Trophoblast cell (in vitro differentiated cells and primary cell): ENCODE data around the gene ARAF.

ENCODE experiments used
- DNase-seq, 2 donors: peaks; one replicate each; pipeline ENCODE4 v3.0.0-alpha.2; 2016
- H2AFZ ChIP-seq: 2 replicates; pipeline ENCODE4 v1.6.1; 2013; ENCODE audit warnings: low read length, moderate library complexity, mild to moderate bottlenecking; ENCODE audit not compliant: insufficient read depth, poor library complexity
- H2AK5ac ChIP-seq: 2 replicates; pipeline ENCODE4 v1.6.1; 2013; ENCODE audit warnings: mild to moderate bottlenecking, low read length
- H2BK120ac ChIP-seq: 2 replicates; pipeline ENCODE4 v1.6.1; 2013; ENCODE audit warnings: low read length, mild to moderate bottlenecking, moderate library complexity; ENCODE audit not compliant: insufficient read depth, poor library complexity
- H2BK12ac ChIP-seq: 2 replicates; pipeline ENCODE4 v1.6.1; 2013; ENCODE audit warnings: mild to moderate bottlenecking, low read length, moderate library complexity
- H2BK5ac ChIP-seq: 2 replicates; pipeline ENCODE4 v1.6.1; 2013; ENCODE audit warnings: low read length, low read depth, moderate library complexity, mild to moderate bottlenecking; ENCODE audit not compliant: poor library complexity
- H3K14ac ChIP-seq: 2 replicates; pipeline ENCODE4 v1.6.1; 2013; ENCODE audit warnings: mild to moderate bottlenecking, low read length
- H3K18ac ChIP-seq: 2 replicates; pipeline ENCODE4 v1.6.1; 2013; ENCODE audit warnings: mild to moderate bottlenecking, low read length
- H3K23ac ChIP-seq: 2 replicates; pipeline ENCODE4 v1.6.1; 2013; ENCODE audit warnings: low read length
- H3K27ac ChIP-seq: 2 replicates; pipeline ENCODE4 v1.5.1; 2013; ENCODE audit warnings: low read depth, mild to moderate bottlenecking, inconsistent platforms, low read length, moderate library complexity
- H3K27me3 ChIP-seq: 2 replicates; pipeline ENCODE4 v1.6.1; 2013; ENCODE audit warnings: inconsistent platforms, mild to moderate bottlenecking, low read length, moderate library complexity; ENCODE audit not compliant: insufficient read depth
- H3K36me3 ChIP-seq, 2 experiments: 1 replicate in 1 of 2; 2 replicates in 1 of 2; pipeline ENCODE4 v1.6.1; 2013; ENCODE audit warnings: low read length in 2 of 2, mild to moderate bottlenecking in 2 of 2, moderate library complexity in 1 of 2; ENCODE audit not compliant: insufficient read depth in 2 of 2, control insufficient read depth in 1 of 2
- H3K4ac ChIP-seq: 2 replicates; pipeline ENCODE4 v1.6.1; 2013; ENCODE audit warnings: low read depth, mild to moderate bottlenecking, low read length, moderate library complexity
- H3K4me1 ChIP-seq, 2 experiments: 1 replicate in 1 of 2; 2 replicates in 1 of 2; pipeline ENCODE4 v1.6.1; 2013; ENCODE audit warnings: low read length in 2 of 2, mild to moderate bottlenecking in 2 of 2, moderate library complexity in 1 of 2; ENCODE audit not compliant: insufficient read depth in 2 of 2, control insufficient read depth in 1 of 2
- H3K4me2 ChIP-seq: 2 replicates; pipeline ENCODE4 v1.6.1; 2013; ENCODE audit warnings: inconsistent platforms, mild to moderate bottlenecking, low read length, moderate library complexity
- H3K4me3 ChIP-seq: 2 replicates; pipeline ENCODE4 v1.5.1; 2013; ENCODE audit warnings: mild to moderate bottlenecking, low read depth, low read length, inconsistent platforms
- H3K79me1 ChIP-seq: one replicate; pipeline ENCODE4 v1.6.1; 2013; ENCODE audit warnings: low read length
- H3K79me2 ChIP-seq: 2 replicates; pipeline ENCODE4 v1.6.1; 2013; ENCODE audit warnings: low read length, mild to moderate bottlenecking; ENCODE audit not compliant: control insufficient read depth, insufficient read depth, poor library complexity
- H3K9ac ChIP-seq: 2 replicates; pipeline ENCODE4 v1.6.1; 2013; ENCODE audit warnings: mild to moderate bottlenecking, low read length
- H3K9me3 ChIP-seq: 2 replicates; pipeline ENCODE4 v1.6.1; 2013; ENCODE audit warnings: low read depth, mild to moderate bottlenecking, control low read depth, inconsistent platforms, low read length; ENCODE audit not compliant: insufficient read depth
- H4K12ac ChIP-seq: 2 replicates; pipeline ENCODE4 v1.6.1; 2013; ENCODE audit warnings: low read depth, mild to moderate bottlenecking, low read length, moderate library complexity
- H4K8ac ChIP-seq: 2 replicates; pipeline ENCODE4 v1.6.1; 2013; ENCODE audit warnings: low read depth, mild to moderate bottlenecking, low read length, moderate library complexity
- H4K91ac ChIP-seq: one replicate; pipeline ENCODE4 v1.6.1; 2013; ENCODE audit warnings: low read depth, mild to moderate bottlenecking, low read length, moderate library complexity
- WGBS: extraction: QIAGEN DNeasy Blood & Tissue Kit; methylation state at CpG from one replicate; pipeline ENCODE4 v1.1.7; 2013; ENCODE audit warnings: missing lambda C conversion rate; ENCODE audit not compliant: insufficient read length, insufficient coverage; ENCODE audit errors: extremely low coverage; 5-methylcytosine and 5-hydroxymethylcytosine counted together

Gene ARAF

GRCh38 chrX:47515941-47516665 lies 44.9 kb upstream of the ARAF start:
- Histone ChIP-seq H3K4me1 (peaks cover 7% of the 10 kb centered on the region in 2 experiments), H2BK5ac (no peak overlapping the region), H3K4me3 (no peak overlapping the region), H3K27ac (peak overlapping the region; percentile 19), H2AFZ (no peak overlapping the region), H4K12ac (no peak overlapping the region), H3K36me3 (no peaks in the 10 kb centered on the region), H3K9me3 (no peaks in the 10 kb centered on the region), H4K8ac (no peak overlapping the region), H3K79me1 (no peaks in the 10 kb centered on the region), H3K14ac (no peak overlapping the region), H3K79me2 (no peaks in the 10 kb centered on the region), H3K4me2 (no peak overlapping the region), H2BK12ac (no peak overlapping the region), H3K27me3 (no peaks in the 10 kb centered on the region), H3K18ac (no peak overlapping the region), H2AK5ac (no peak overlapping the region), H4K91ac (peak overlapping the region; percentile 47), H3K9ac (no peak overlapping the region), H3K23ac (no peak overlapping the region), H2BK120ac (no peak overlapping the region), H3K4ac (no peak overlapping the region)
- WGBS: no CpG with 5 or more reads among the region's 8 CpGs
- no peak for DNase-seq

- Histone ChIP-seq H2BK120ac (no peak overlapping the region), H4K91ac (no peak overlapping the region), H4K12ac (no peak overlapping the region), H4K8ac (no peak overlapping the region), H3K79me2 (no peaks in the 10 kb centered on the region), H3K4me3 (no peak overlapping the region), H3K27me3 (no peaks in the 10 kb centered on the region), H3K18ac (no peak overlapping the region), H3K4ac (no peak overlapping the region), H2BK5ac (peak overlapping the region; percentile 21), H3K79me1 (no peaks in the 10 kb centered on the region), H2BK12ac (no peak overlapping the region), H2AFZ (no peak overlapping the region), H3K4me2 (no peak overlapping the region), H3K36me3 (no peaks in the 10 kb centered on the region), H3K9me3 (no peaks in the 10 kb centered on the region), H3K23ac (no peak overlapping the region), H3K14ac (peak overlapping the region; percentile 61), H3K27ac (peak overlapping the region; percentile 22), H2AK5ac (peak overlapping the region; percentile 62), H3K9ac (no peak overlapping the region), H3K4me1 (peaks cover 7% of the 10 kb centered on the region in 2 experiments)
- WGBS: no CpG with 5 or more reads among the region's 3 CpGs
- no peak for DNase-seq
Measured at GRCh38 chrX:47518144-47518543, 42.9 kb upstream of the ARAF start.

GRCh38 chrX:47523297-47523696 lies 37.7 kb upstream of the ARAF start:
- Histone ChIP-seq H3K14ac (no peak overlapping the region), H3K27ac (no peak overlapping the region), H3K9me3 (no peaks in the 10 kb centered on the region), H3K27me3 (no peaks in the 10 kb centered on the region), H3K4ac (no peak overlapping the region), H3K9ac (no peak overlapping the region), H3K4me2 (peak overlapping the region; percentile 79), H3K79me1 (no peaks in the 10 kb centered on the region), H3K23ac (no peak overlapping the region), H3K4me1 (peaks cover 1% of the 10 kb centered on the region in 2 experiments), H3K79me2 (no peaks in the 10 kb centered on the region), H3K4me3 (peak overlapping the region; percentile 71), H2AK5ac (no peak overlapping the region), H3K18ac (no peak overlapping the region), H2AFZ (no peak overlapping the region), H2BK12ac (no peak overlapping the region), H4K8ac (no peak overlapping the region), H4K12ac (no peak overlapping the region), H2BK120ac (no peak overlapping the region), H2BK5ac (no peak overlapping the region), H4K91ac (no peak overlapping the region), H3K36me3 (no peaks in the 10 kb centered on the region)
- no CpG with 5 or more reads among the region's 33 CpGs for WGBS
- DNase-seq: peak; percentile 65 to 83

GRCh38 chrX:47523713-47524166 lies 37.3 kb upstream of the ARAF start:
- DNase-seq: no peak
- Histone ChIP-seq H3K9me3 (no peaks in the 10 kb centered on the region), H2AK5ac (no peak overlapping the region), H2BK12ac (peak overlapping the region; percentile 44), H3K4me2 (peak overlapping the region; percentile 79), H4K8ac (peak overlapping the region; percentile 90), H3K4ac (no peak overlapping the region), H4K91ac (peak overlapping the region; percentile 52), H3K36me3 (no peaks in the 10 kb centered on the region), H3K79me2 (no peaks in the 10 kb centered on the region), H3K4me3 (peak overlapping the region; percentile 71), H3K14ac (peak overlapping the region; percentile 87), H2AFZ (peak overlapping the region; percentile 70), H3K23ac (no peak overlapping the region), H3K4me1 (no peaks in the 10 kb centered on the region), H3K79me1 (no peaks in the 10 kb centered on the region), H2BK5ac (no peak overlapping the region), H3K27me3 (no peaks in the 10 kb centered on the region), H2BK120ac (peak overlapping the region; percentile 33), H3K27ac (no peak overlapping the region), H4K12ac (peak overlapping the region; percentile 75), H3K9ac (no peak overlapping the region), H3K18ac (peak overlapping the region; percentile 84)
- WGBS: no CpG with 5 or more reads among the region's 34 CpGs
